ENCODE results near the gene COL4A2. TPM values are rescaled to one million over a fixed set of nuclear protein-coding genes. Genes with fewer than 3 reads are reported as not detected.

COL4A2 gene
- total RNA-seq = 0.17 and 0.56 TPM in 2 replicates
- total RNA-seq (2013) = 10.2 TPM
- not detected in 2 replicates for polyA plus RNA-seq
- polyA minus RNA-seq = 0.29 TPM in 1 of 2 replicates, not detected in the other

DNA sequence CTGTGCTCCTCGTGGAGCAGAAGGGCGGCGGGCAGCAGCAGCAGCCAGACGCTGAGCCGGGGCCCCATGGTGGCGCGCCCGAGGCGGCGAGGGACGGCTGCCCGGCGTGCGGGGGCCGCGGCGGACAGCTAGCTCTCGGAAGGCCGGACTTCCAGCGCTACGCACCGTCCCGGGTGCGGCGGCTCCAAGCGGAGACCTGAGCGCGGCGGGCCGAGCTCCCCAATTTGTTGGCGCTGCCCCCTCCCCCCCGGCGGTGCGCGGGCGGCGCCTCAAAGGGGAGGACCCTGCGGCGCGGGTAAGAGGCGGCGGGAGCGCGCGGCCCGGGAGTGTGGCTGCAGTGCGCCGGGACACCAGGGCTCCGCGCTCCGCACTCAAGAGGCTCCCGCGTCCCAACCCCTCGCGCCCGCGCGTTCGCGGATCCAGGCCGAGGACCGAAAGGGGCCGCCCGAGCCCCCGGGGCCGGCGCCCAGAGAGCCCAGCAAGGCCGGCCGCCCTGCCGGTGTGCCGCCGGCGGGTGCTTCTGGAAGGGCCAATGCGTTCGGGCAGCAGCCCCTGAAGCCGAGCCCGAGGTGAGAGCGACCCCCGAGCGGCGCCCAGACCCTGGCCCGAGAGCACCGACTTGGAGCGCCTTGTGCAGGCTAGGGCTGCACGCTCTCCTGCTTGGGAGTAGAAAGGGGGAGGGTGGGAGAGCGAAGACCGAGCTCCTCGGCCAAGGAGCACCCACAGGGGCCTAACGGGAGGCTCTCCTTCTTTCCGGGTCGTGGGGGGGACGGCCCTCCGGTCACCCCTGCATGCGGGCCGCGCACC lies at the start of gene COL4A2, which contains the start of gene COL4A1:
Gene COL4A2 (plus strand): TSS at position 325 of the 807 bp plus-strand sequence. CDS start 620 bp downstream, outside the sequence.
Gene COL4A1 (minus strand): TSS at position 198 of the 807 bp plus-strand sequence. CDS start 130 bp downstream, at position 68.
- WGBS (ENCODE audit: insufficient coverage) = 6% methylated on average over 96 of the region's 96 CpGs
- intact Hi-C loops (cut with micrococcal nuclease) = no loop called here

More for the DNA sequence above, at the start of gene COL4A2, which contains the start of gene COL4A1:
- Histone ChIP-seq H3K4me2 (replicated peaks; ENCODE audit: low read depth, low read length, poor library complexity, severe bottlenecking) (no peak within 1 kb of the TSS), H3K79me2 (ENCODE audit: control insufficient read depth, insufficient read depth, low read length) (no peaks in the 10 kb centered on the region), H3K27me3 (replicated peaks in 1 of 4; ENCODE audit: control extremely low read depth in 1 of 4, control insufficient read depth in 3 of 4, insufficient read depth in 4 of 4, low read length in 3 of 4) (peaks cover 0 to 51% (median 16%) of the 10 kb centered on the region in 4 experiments), H4K20me1 (ENCODE audit: control insufficient read depth, insufficient read depth, low read length, poor library complexity, severe bottlenecking) (no peaks in the 10 kb centered on the region), H3K4me3 (ENCODE audit: control extremely low read depth in 1 of 5, extremely low read depth in 1 of 5, insufficient read depth in 1 of 5, low read depth in 2 of 5, low read length in 4 of 5) (no peak within 1 kb of the TSS), H2AFZ (ENCODE audit: insufficient read depth, low read depth, low read length, poor library complexity, severe bottlenecking) (no peak within 1 kb of the TSS), H3K27ac (ENCODE audit: low read length in 2 of 2) (no peak within 1 kb of the TSS), H3K9me3 (ENCODE audit: control extremely low read depth in 1 of 3, control insufficient read depth in 2 of 3, insufficient read depth in 1 of 3, low read length in 2 of 3) (peaks cover 0 to 7% (median 0%) of the 10 kb centered on the region in 3 donors), H3K9ac (ENCODE audit: low read length) (no peak within 1 kb of the TSS), H3K36me3 (replicated peaks in 1 of 2; ENCODE audit: control extremely low read depth in 1 of 2, control insufficient read depth in 1 of 2, extremely low read depth in 1 of 2, insufficient read depth in 2 of 2, low read length in 1 of 2) (no peaks in the 10 kb centered on the region), H3K4me1 (ENCODE audit: control insufficient read depth in 2 of 2, insufficient read depth in 2 of 2, low read length in 2 of 2) (no peaks in the 10 kb centered on the region)
- H3K4me1 Mint-ChIP-seq = no peaks in the 10 kb centered on the region
- H3K27ac Mint-ChIP-seq = no peak within 1 kb of the TSS
- no peak within 1 kb of the TSS for H3K4me3 Mint-ChIP-seq
- DNase-seq (no peak), ATAC-seq (ENCODE audit: low read depth) (no peak)
- no peaks in the 10 kb centered on the region for H3K9me3 Mint-ChIP-seq (ENCODE audit: insufficient read depth)
- CTCF ChIA-PET = no interaction called here
- peaks cover 70% of the 10 kb centered on the region for H3K27me3 Mint-ChIP-seq
- POLR2A ChIA-PET = no interaction called here
- TF ChIP-seq EZH2 (IDR thresholded peaks at IDR 0.05; ENCODE audit: borderline replicate concordance, insufficient read depth, low read depth, low read length, poor library complexity, severe bottlenecking) = no peak
- TF ChIP-seq CTCF (IDR thresholded peaks at IDR 0.05) = no peak

All from B cell (primary cell).